ENCODE results near the gene UNC79. TPM values are rescaled to one million over a fixed set of nuclear protein-coding genes. Genes with fewer than 3 reads are reported as not detected.
"Not testable (repeated sequence)": the region's sequence is repeated elsewhere in the genome, so short reads cannot be mapped to it uniquely, and the experiment has no call there.

Gene UNC79
- total and polyA plus RNA-seq, 10 of the 15 experiments (the other 5 are each of a cell fraction or from before 2014, with no cell fraction given), result 0.04 to 0.29 (median 0.14) TPM

GRCh38 chr14:93493054-93493453 lies 62.3 kb downstream of the UNC79 start (continued):
- TF ChIP-seq MTA2 (IDR thresholded peaks at IDR 0.05; ENCODE audit: low read depth) (no peak), WRNIP1 (IDR thresholded peaks at IDR 0.05; ENCODE audit: borderline replicate concordance, low read depth, low read length) (no peak), NFIC (IDR thresholded peaks at IDR 0.05; ENCODE audit: low read depth, low read length) (no peak), SUZ12 (IDR thresholded peaks at IDR 0.05; ENCODE audit: unreplicated experiment) (no peak)

- H3K4me2 ChIP-seq (ENCODE audit: control insufficient read depth, insufficient read depth); H3K27me3 ChIP-seq (replicated peaks in 1 of 2; ENCODE audit: control insufficient read depth in 2 of 2, insufficient read depth in 2 of 2, low read length in 1 of 2); H4K20me1 ChIP-seq (ENCODE audit: control insufficient read depth, insufficient read depth); DNase-seq (ENCODE audit: low read depth, low spot score); intact Hi-C loops (cut with micrococcal nuclease; ENCODE audit: unreplicated experiment); H2AFZ ChIP-seq (ENCODE audit: control insufficient read depth, low read depth, low read length); in situ Hi-C loops (cut with MboI); CTCF ChIA-PET; H3K9me3 ChIP-seq (replicated peaks; ENCODE audit: control insufficient read depth, insufficient read depth, low read length); ATAC-seq; H3K9ac ChIP-seq (ENCODE audit: control insufficient read depth, insufficient read depth, low read length); H3K4me3 ChIP-seq; FAIRE-seq; H3K27ac ChIP-seq (ENCODE audit: control insufficient read depth, insufficient read depth); H3K36me3 ChIP-seq (ENCODE audit: control insufficient read depth in 2 of 2, insufficient read depth in 2 of 2, low read length in 1 of 2); H3K79me2 ChIP-seq (ENCODE audit: control insufficient read depth, insufficient read depth, low read length); H3K4me1 ChIP-seq (ENCODE audit: control insufficient read depth, insufficient read depth, low read length); BruUV-seq (replicated peaks); RAD21 ChIA-PET (ENCODE audit: unreplicated experiment): not testable (repeated sequence)
- WGBS (ENCODE audit: insufficient coverage, insufficient replicate concordance, low lambda C conversion rate, missing lambda C conversion rate), result 50% methylated on average over 2 of the region's 2 CpGs
- ChIA-PET SMC1A (ENCODE audit: uncharacterized antibody, unreplicated experiment) (interaction anchor here (1.4 kb wide), 1 partner anchor 12 kb away, joined by 4 read pairs; no protein-coding TSS in a partner anchor), POLR2A (interaction anchor here (0.6 kb wide), 1 partner anchor 129 kb away, joined by 7 read pairs; no protein-coding TSS in a partner anchor)
These were observed 62.9 kb downstream of the UNC79 start for GRCh38 chr14:93493622-93494021.
